IMR-90 (cell line): ENCODE measurements around the gene TEX2. TPM values are rescaled to one million over a fixed set of nuclear protein-coding genes. Genes with fewer than 3 reads are reported as not detected.

ENCODE experiments used
- ATAC-seq: fragments of 200-7000 bp; cut with Tn5 transposase; 2 replicates; pipeline ENCODE4 v1.9.1; 2020; ENCODE audit warnings: low read depth, mild to moderate bottlenecking, moderate library complexity
- BruUV-seq: library from RNA; stranded (reverse); fragments of 400-500 nt; replicated peaks from 2 replicates; lab custom pipeline; 2021; lab: Mats Ljungman, UMichigan
- CTCF ChIA-PET: fragments of 300-600 bp; formaldehyde crosslinking; extraction: SDS; loops from one replicate; lab custom pipeline; 2021; ENCODE audit warnings: antibody characterized with exemption; lab: Yijun Ruan, JAX
- POLR2A ChIA-PET: fragments of 300-600 bp; sonication (Branson Sonifier 250); formaldehyde crosslinking; loops from one replicate; lab custom pipeline; 2022; ENCODE audit warnings: antibody characterized with exemption; ENCODE audit not compliant: unreplicated experiment; lab: Charles Lee
- DNase-seq: peaks from one replicate; pipeline ENCODE4 v3.0.0; 2013
- H2AFZ ChIP-seq: replicated peaks from 2 replicates; pipeline ENCODE3; 2013; ENCODE audit warnings: low read length, mild to moderate bottlenecking; ENCODE audit not compliant: poor library complexity
- H2AK5ac ChIP-seq: 2 replicates; pipeline ENCODE4 v1.6.1; 2013; ENCODE audit warnings: low read depth, low read length, inconsistent platforms
- H2AK9ac ChIP-seq: replicated peaks from 2 replicates; pipeline ENCODE3; 2013; ENCODE audit warnings: mild to moderate bottlenecking, low read depth, low read length, moderate library complexity; ENCODE audit not compliant: poor library complexity
- H2BK120ac ChIP-seq: 2 replicates; pipeline ENCODE4 v1.6.1; 2013; ENCODE audit warnings: low read depth, low read length, inconsistent platforms
- H2BK15ac ChIP-seq: 3 replicates; pipeline ENCODE4 v1.6.1; 2013; ENCODE audit warnings: low read depth, low read length, inconsistent platforms
- H2BK20ac ChIP-seq: 2 replicates; pipeline ENCODE4 v1.6.1; 2013; ENCODE audit warnings: low read depth, mild to moderate bottlenecking, inconsistent platforms, low read length, moderate library complexity
- H2BK5ac ChIP-seq: 2 replicates; pipeline ENCODE4 v1.6.1; 2013; ENCODE audit warnings: mild to moderate bottlenecking, low read depth, low read length, inconsistent platforms; ENCODE audit not compliant: poor library complexity, severe bottlenecking
- H3K14ac ChIP-seq: replicated peaks from 2 replicates; pipeline ENCODE4 v1.6.1; 2013; ENCODE audit warnings: low read depth, low read length, inconsistent platforms
- H3K18ac ChIP-seq: 2 replicates; pipeline ENCODE4 v1.6.1; 2013; ENCODE audit warnings: low read depth, low read length, control low read depth
- H3K23ac ChIP-seq: 2 replicates; pipeline ENCODE4 v1.6.1; 2013; ENCODE audit warnings: low read depth, low read length, inconsistent platforms
- H3K27ac ChIP-seq: 2 replicates; pipeline ENCODE4 v1.5.1; 2013; ENCODE audit warnings: mild to moderate bottlenecking, control low read depth, low read length; ENCODE audit not compliant: insufficient read depth
- H3K27me3 ChIP-seq: 2 replicates; pipeline ENCODE4 v1.6.1; 2013; ENCODE audit warnings: low read length; ENCODE audit not compliant: control insufficient read depth, insufficient read depth
- H3K36me3 ChIP-seq: 2 replicates; pipeline ENCODE4 v1.6.1; 2013; ENCODE audit warnings: low read length, mixed read lengths; ENCODE audit not compliant: control insufficient read depth, insufficient read depth
- H3K4ac ChIP-seq: 2 replicates; pipeline ENCODE4 v1.6.1; 2013; ENCODE audit warnings: low read depth, low read length, inconsistent platforms
- H3K4me1 ChIP-seq: 2 replicates; pipeline ENCODE4 v1.6.1; 2013; ENCODE audit warnings: low read length, mixed read lengths; ENCODE audit not compliant: control insufficient read depth, insufficient read depth
- H3K4me2 ChIP-seq: 2 replicates; pipeline ENCODE4 v1.6.1; 2013; ENCODE audit warnings: low read depth, mild to moderate bottlenecking, control low read depth, low read length, moderate library complexity
- H3K4me3 ChIP-seq: 2 replicates; pipeline ENCODE4 v1.5.1; 2013; ENCODE audit warnings: low read depth, mild to moderate bottlenecking, control low read depth, low read length, moderate library complexity; ENCODE audit not compliant: insufficient read depth
- H3K56ac ChIP-seq: 2 replicates; pipeline ENCODE4 v1.6.1; 2013; ENCODE audit warnings: low read length, inconsistent platforms; ENCODE audit not compliant: insufficient read depth; ENCODE audit errors: extremely low read depth
- H3K79me1 ChIP-seq, 2 experiments: 2 replicates each; pipeline ENCODE4 v1.6.1; 2013; ENCODE audit warnings: low read length in 2 of 2, inconsistent platforms in 1 of 2, low read depth in 1 of 2
- H3K9ac ChIP-seq: 2 replicates; pipeline ENCODE4 v1.6.1; 2013; ENCODE audit warnings: low read depth, low read length, control low read depth
- H3K9me1 ChIP-seq: 2 replicates; pipeline ENCODE4 v1.6.1; 2013; ENCODE audit warnings: low read length, inconsistent platforms; ENCODE audit not compliant: insufficient read depth
- H3K9me3 ChIP-seq: 2 replicates; pipeline ENCODE4 v1.6.1; 2013; ENCODE audit warnings: low read length; ENCODE audit not compliant: control insufficient read depth, insufficient read depth
- H4K20me1 ChIP-seq: 2 replicates; pipeline ENCODE4 v1.6.1; 2013; ENCODE audit warnings: low read length, inconsistent platforms; ENCODE audit not compliant: insufficient read depth
- H4K5ac ChIP-seq: 2 replicates; pipeline ENCODE4 v1.6.1; 2013; ENCODE audit warnings: mild to moderate bottlenecking, low read depth, low read length, control low read depth
- H4K8ac ChIP-seq, 2 experiments: 2 replicates each; pipeline ENCODE4 v1.6.1; 2013; ENCODE audit warnings: low read depth in 2 of 2, low read length in 2 of 2, control low read depth in 1 of 2, inconsistent platforms in 1 of 2
- H4K91ac ChIP-seq: 2 replicates; pipeline ENCODE4 v1.6.1; 2013; ENCODE audit warnings: low read depth, low read length, inconsistent platforms; ENCODE audit not compliant: insufficient read depth
- CEBPB ChIP-seq: IDR thresholded peaks from 2 replicates; pipeline ENCODE4 v1.6.1; 2012; ENCODE audit warnings: low read depth, low read length, improper control_type of control experiment
- FOS ChIP-seq: fragments of 150-350 bp; IDR thresholded peaks from 2 replicates; pipeline ENCODE4 v1.6.1; 2016; ENCODE audit warnings: low read depth, low read length
- MAFK ChIP-seq: IDR thresholded peaks from 2 replicates; pipeline ENCODE4 v1.6.1; 2012; ENCODE audit warnings: low read depth, low read length, improper control_type of control experiment
- MAZ ChIP-seq: IDR thresholded peaks from 2 replicates; pipeline ENCODE4 v1.6.1; 2012; ENCODE audit warnings: low read depth, mild to moderate bottlenecking, low read length, improper control_type of control experiment, moderate library complexity, borderline replicate concordance
- MXI1 ChIP-seq: IDR thresholded peaks from 2 replicates; pipeline ENCODE4 v1.6.1; 2012; ENCODE audit warnings: low read depth, mild to moderate bottlenecking, low read length, moderate library complexity, borderline replicate concordance
- NFE2L2 ChIP-seq: fragments of 150-350 bp; IDR thresholded peaks from 2 replicates; pipeline ENCODE4 v1.6.1; 2016; ENCODE audit warnings: low read depth, mild to moderate bottlenecking, low read length
- POLR2A ChIP-seq: IDR thresholded peaks from 2 replicates; pipeline ENCODE4 v1.6.1; 2012; ENCODE audit warnings: mild to moderate bottlenecking, low read depth, low read length
- RAD21 ChIP-seq: IDR thresholded peaks from 2 replicates; pipeline ENCODE4 v1.6.1; 2012; ENCODE audit warnings: low read length, improper control_type of control experiment
- RCOR1 ChIP-seq: IDR thresholded peaks from 2 replicates; pipeline ENCODE4 v1.6.1; 2012; ENCODE audit warnings: mild to moderate bottlenecking, low read length, improper control_type of control experiment; ENCODE audit not compliant: insufficient replicate concordance
- SMC3 ChIP-seq: fragments of 150-350 bp; IDR thresholded peaks from 2 replicates; pipeline ENCODE4 v1.6.1; 2016; ENCODE audit warnings: low read depth, mild to moderate bottlenecking, antibody characterized with exemption, low read length, moderate library complexity
- WGBS, 2 experiments: methylation state at CpG; one replicate each; pipeline versions ENCODE4 v1.1.5 to v1.1.7; 2013; ENCODE audit warnings: missing lambda C conversion rate in 2 of 2; ENCODE audit not compliant: insufficient read length in 1 of 2; ENCODE audit errors: extremely low coverage in 2 of 2; 5-methylcytosine and 5-hydroxymethylcytosine counted together
- dilution Hi-C: fragments of 300-500 bp; cut with HindIII; formaldehyde crosslinking; loops from one replicate; pipeline ENCODE4 v1.14.3; 2018; ENCODE audit warnings: low sequenced_read_pairs; ENCODE audit not compliant: unreplicated experiment
- in situ Hi-C: fragments of 300-500 bp; cut with MboI; formaldehyde crosslinking; loops from 3 replicates; pipeline ENCODE4 v1.14.3; 2019; ENCODE audit warnings: low sequenced_read_pairs, inconsistent platforms, mixed read lengths
- intact Hi-C: fragments of 100-400 bp; cut with micrococcal nuclease; formaldehyde crosslinking; loops from 2 replicates; pipeline ENCODE4 v1.10.0; 2022
- polyA plus RNA-seq, 3 experiments: library from polyadenylated mRNA; depleted of rRNA; stranded (reverse); fragments of >200 nt; gene quantifications; 2 replicates each; pipeline ENCODE4 v1.2.3, GENCODE V29; 2012; ENCODE audit warnings: low replicate concordance in 1 of 3
- total RNA-seq: library from RNA; depleted of rRNA; stranded (reverse); fragments of >200 nt; gene quantifications from 2 replicates; pipeline ENCODE4 v1.2.3, GENCODE V29; 2012

The TEX2 gene
- total and polyA plus RNA-seq, 2 of the 4 experiments (the other 2 are of a cell fraction), result 18.2 to 21.9 TPM

DNA sequence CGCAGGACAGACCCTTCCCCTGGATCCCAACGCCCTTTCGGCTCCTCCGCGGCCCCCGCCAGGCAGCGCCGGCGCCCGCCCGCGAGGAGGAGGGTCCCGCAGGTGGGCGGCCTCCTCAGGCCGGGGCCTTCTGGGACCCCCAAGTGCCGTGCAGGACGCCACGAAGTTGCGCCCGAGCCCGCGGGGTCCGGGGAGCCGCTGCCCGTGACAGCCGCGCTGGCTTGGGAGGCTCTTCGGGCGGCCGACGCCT, 133.6 kb downstream of the TEX2 start:
- Histone ChIP-seq H3K56ac (peak overlapping the region; percentile 69), H3K27ac (peak overlapping the region; percentile 70), H3K23ac (peak overlapping the region; percentile 61), H2BK20ac (no peak overlapping the region), H3K14ac (peak overlapping the region; percentile 61), H3K36me3 (no peaks in the 10 kb centered on the region), H3K4me3 (peak overlapping the region; percentile 88), H3K4ac (peak overlapping the region; percentile 28), H4K20me1 (peaks cover 5% of the 10 kb centered on the region; the same call in 1 of the 2 replicates), H3K9me3 (no peaks in the 10 kb centered on the region), H3K9me1 (peaks cover 3% of the 10 kb centered on the region; the same call in 1 of the 2 replicates), H2AFZ (peak overlapping the region; percentile 94), H3K79me1 (peaks cover 14 to 27% of the 10 kb centered on the region in 2 experiments), H2BK120ac (no peak overlapping the region), H3K27me3 (no peaks in the 10 kb centered on the region), H4K5ac (no peak overlapping the region), H3K9ac (peak overlapping the region; percentile 80), H3K18ac (no peak overlapping the region), H4K8ac (peak overlapping the region in 1 of 2 experiments; percentile 1; a peak in 1 of 4 replicates), H3K4me1 (peaks cover 6% of the 10 kb centered on the region), H2AK9ac (peak overlapping the region; percentile 6), H2BK5ac (peak overlapping the region; percentile 65), H2AK5ac (no peak overlapping the region), H3K4me2 (peak overlapping the region; percentile 77), H2BK15ac (no peak overlapping the region; the same call in 2 of the 3 replicates), H4K91ac (peak overlapping the region; percentile 0; the same call in 1 of the 2 replicates)
- no peak for DNase-seq
- ChIA-PET POLR2A (interaction anchor here (0.6 kb wide), 1 partner anchor 11 kb away, joined by 3 read pairs; no protein-coding TSS in a partner anchor), CTCF (interaction anchor here (0.7 to 0.9 kb wide), 2 partner anchors 80 to 101 kb away, joined by 3 read pairs; no protein-coding TSS in a partner anchor)
- no peak for TF ChIP-seq CEBPB
- TF ChIP-seq MXI1, result no peak
- TF ChIP-seq SMC3, result no peak
- no peak for TF ChIP-seq POLR2A
- no peak for TF ChIP-seq FOS
- no peak for TF ChIP-seq RAD21
- TF ChIP-seq MAZ, result no peak
- TF ChIP-seq MAFK, result no peak
- no peak for TF ChIP-seq NFE2L2
- TF ChIP-seq RCOR1, result no peak
- WGBS, 2 experiments, result 0% methylated on average over 20 of the region's 31 CpGs; no CpG with 5 or more reads in 1 of the 2 experiments
- intact Hi-C loops (loop anchor here (5.0 kb wide), 1 partner anchor 47 kb away; no protein-coding TSS in a partner anchor), in situ Hi-C loops (loop anchor here (5.0 kb wide), 1 partner anchor 62 kb away; no protein-coding TSS in a partner anchor), dilution Hi-C loops (no loop called here)
- no TSS peak for BruUV-seq
- ATAC-seq, result no peak
